HG03039 (cell line): ENCODE measurements around the gene RIPK3.
"Not testable (repeated sequence)": the region's sequence is repeated elsewhere in the genome, so short reads cannot be mapped to it uniquely, and the experiment has no call there.

Source experiments
- ATAC-seq: cut with Tn5 transposase; IDR thresholded peaks from one replicate; pipeline ENCODE4 v1.9.1; 2021; ENCODE audit warnings: mild to moderate bottlenecking, moderate library complexity; ENCODE audit not compliant: unreplicated experiment

The RIPK3 gene

GRCh38 chr14:24369907-24370687, 30.3 kb upstream of the RIPK3 start:
- ATAC-seq: no peak

GRCh38 chr14:24369463-24369862, 29.7 kb upstream of the RIPK3 start:
- no peak for ATAC-seq

GRCh38 chr14:24368562-24369252, 28.9 kb upstream of the RIPK3 start:
- no peak for ATAC-seq

- ATAC-seq: no peak
Measured at GRCh38 chr14:24368212-24368561, 28.4 kb upstream of the RIPK3 start.

GRCh38 chr14:24367514-24368211, 27.9 kb upstream of the RIPK3 start, which contains the start of gene NFATC4:
NFATC4 (plus strand) TSS chr14:24368184; CDS start chr14:24368341, 157 bp downstream.
- no peak for ATAC-seq

GRCh38 chr14:24366721-24367513, 27.1 kb upstream of the RIPK3 start:
- ATAC-seq: peak; percentile 43

GRCh38 chr14:24366413-24366720, 26.6 kb upstream of the RIPK3 start:
- no peak for ATAC-seq

GRCh38 chr14:24365600-24366412, 26.0 kb upstream of the RIPK3 start:
- ATAC-seq: peak; percentile 28

- no peak for ATAC-seq
Measured at GRCh38 chr14:24364841-24365240, 25.1 kb upstream of the RIPK3 start.

- ATAC-seq: no peak
Measured at GRCh38 chr14:24363401-24363800, 23.6 kb upstream of the RIPK3 start.

GRCh38 chr14:24362241-24362960, 22.6 kb upstream of the RIPK3 start:
- no peak for ATAC-seq

- ATAC-seq: no peak
Measured at GRCh38 chr14:24361326-24361725, 21.5 kb upstream of the RIPK3 start.

- ATAC-seq: no peak
Measured at GRCh38 chr14:24360281-24360680, 20.5 kb upstream of the RIPK3 start.

- ATAC-seq: no peak
Measured at GRCh38 chr14:24356208-24356607, 16.4 kb upstream of the RIPK3 start.

GRCh38 chr14:24355009-24355408, 15.2 kb upstream of the RIPK3 start:
- ATAC-seq: no peak

GRCh38 chr14:24354482-24354825, 14.7 kb upstream of the RIPK3 start:
- ATAC-seq: not testable (repeated sequence)

GRCh38 chr14:24353559-24354481, 14.0 kb upstream of the RIPK3 start:
- ATAC-seq: no peak

- ATAC-seq: no peak
Measured at GRCh38 chr14:24351517-24351916, 11.7 kb upstream of the RIPK3 start.

- ATAC-seq: no peak
Measured at GRCh38 chr14:24349742-24350141, 10.0 kb upstream of the RIPK3 start.
